Psoas muscle (tissue), 8 donors: ENCODE data around the gene NR5A1. TPM values are rescaled to one million over a fixed set of nuclear protein-coding genes. Genes with fewer than 3 reads are reported as not detected.

Experiments
- ATAC-seq, 4 donors: fragments of 200-7000 bp; cut with Tn5 transposase; one replicate each; pipeline ENCODE4 v1.9.1; 2020; ENCODE audit warnings: moderate library complexity in 3 of 4, mild to moderate bottlenecking in 2 of 4
- DNase-seq, 2 donors: peaks; one replicate each; pipeline ENCODE4 v3.0.0-alpha.2; 2020
- H3K27ac ChIP-seq: fragments of 200-600 bp; one replicate; pipeline ENCODE4 v1.8.0; 2022
- H3K27me3 ChIP-seq, 3 donors: fragments of 200-600 bp in 1 of 3; one replicate each; pipeline versions ENCODE4 v1.6.1 to v1.8.0; 2013 to 2022; ENCODE audit warnings: low read length in 2 of 3, mild to moderate bottlenecking in 2 of 3, moderate library complexity in 1 of 3; ENCODE audit not compliant: insufficient read depth in 3 of 3
- H3K36me3 ChIP-seq, 2 donors: fragments of 200-600 bp in 1 of 2; one replicate each; pipeline versions ENCODE4 v1.6.1 to v1.8.0; 2013 to 2022; ENCODE audit warnings: low read depth in 1 of 2, mild to moderate bottlenecking in 1 of 2, moderate library complexity in 1 of 2; ENCODE audit not compliant: insufficient read depth in 1 of 2
- H3K4me1 ChIP-seq: fragments of 200-600 bp; one replicate; pipeline ENCODE4 v1.8.0; 2022
- H3K4me3 ChIP-seq: fragments of 200-600 bp; one replicate; pipeline ENCODE4 v1.8.0; 2022; ENCODE audit warnings: mild to moderate bottlenecking
- H3K9me3 ChIP-seq: fragments of 200-600 bp; one replicate; pipeline ENCODE4 v1.8.0; 2022
- CTCF ChIP-seq: fragments of 200-600 bp; IDR thresholded peaks from one replicate; pipeline ENCODE4 v1.8.0; 2022; ENCODE audit warnings: antibody characterized with exemption
- WGBS, 3 donors: extraction: QIAGEN DNeasy Blood & Tissue Kit; methylation state at CpG; one replicate each; pipeline versions ENCODE4 v1.1.6 to v1.1.7; 2013; 5-methylcytosine and 5-hydroxymethylcytosine counted together
- intact Hi-C, 2 donors: fragments of 100-400 bp; cut with DNase I; formaldehyde crosslinking; loops; one replicate each; pipeline versions ENCODE4 v1.11.0 to v1.14.2; 2022
- polyA plus RNA-seq, 3 donors: library from polyadenylated mRNA; stranded (reverse); fragments of 200-250 nt; gene quantifications; one replicate each; pipeline ENCODE4 v1.2.3, GENCODE V29; 2013
- total RNA-seq, 4 donors: library from RNA; stranded (reverse); fragmentation: NEBNext Ultra II Directional in 2 of 4; extraction: Animal tissue kit (Norgen Biotek cat#: 25700) in 2 of 4; gene quantifications; one replicate each; pipeline versions ENCODE4 v1.2.1 to v1.2.4, GENCODE V29; 2021 to 2023
- donor health status: healthy with polysubstance abuse.
- donor health status: DM: no; HTN: no; CAD: no; lungs with moderate emphysema.
- donor health status: Bipolar disorder and iron deficiency.
- donor health status: healthy.
- donor health status: DM: yes; HTN: yes; CAD: no.
- donor health status: DM: no; HTN: no; CAD: no.
- donor health status: DM: no; HTN: no; CAD: no.
- donor health status: DM: yes; HTN: yes; CAD: no.

The NR5A1 gene
- total and polyA plus RNA-seq, 7 donors, result 0.01 to 0.75 (median 0.35) TPM; not detected in 3

GRCh38 chr9:124457079-124457886, 49.9 kb downstream of the NR5A1 start:
- WGBS, 3 donors, result 85 to 89% (median 86%) methylated on average over 18 of the region's 18 CpGs
- no peaks in the 10 kb centered on the region for H3K9me3 ChIP-seq
- intact Hi-C loops, result no loop called here
- H3K27ac ChIP-seq, result no peak overlapping the region
- no peak for ATAC-seq
- TF ChIP-seq CTCF, result no peak
- H3K36me3 ChIP-seq, result no peaks in the 10 kb centered on the region
- H3K27me3 ChIP-seq, result peaks cover 0 to 21% (median 9%) of the 10 kb centered on the region in 3 donors
- no peak overlapping the region for H3K4me3 ChIP-seq
- no peak for DNase-seq
- H3K4me1 ChIP-seq, result no peaks in the 10 kb centered on the region

- Histone ChIP-seq H3K4me3 (no peak overlapping the region), H3K27me3 (peaks cover 0 to 29% (median 11%) of the 10 kb centered on the region in 3 donors), H3K9me3 (no peaks in the 10 kb centered on the region), H3K27ac (no peak overlapping the region), H3K36me3 (no peaks in the 10 kb centered on the region), H3K4me1 (no peaks in the 10 kb centered on the region)
- no peak for ATAC-seq
- no peak for DNase-seq
- intact Hi-C loops, result no loop called here
- WGBS, 3 donors, result 69 to 75% (median 72%) methylated on average over 15 of the region's 15 CpGs
- TF ChIP-seq CTCF, result no peak
These were observed 50.7 kb downstream of the NR5A1 start for GRCh38 chr9:124456341-124457078.

DNA sequence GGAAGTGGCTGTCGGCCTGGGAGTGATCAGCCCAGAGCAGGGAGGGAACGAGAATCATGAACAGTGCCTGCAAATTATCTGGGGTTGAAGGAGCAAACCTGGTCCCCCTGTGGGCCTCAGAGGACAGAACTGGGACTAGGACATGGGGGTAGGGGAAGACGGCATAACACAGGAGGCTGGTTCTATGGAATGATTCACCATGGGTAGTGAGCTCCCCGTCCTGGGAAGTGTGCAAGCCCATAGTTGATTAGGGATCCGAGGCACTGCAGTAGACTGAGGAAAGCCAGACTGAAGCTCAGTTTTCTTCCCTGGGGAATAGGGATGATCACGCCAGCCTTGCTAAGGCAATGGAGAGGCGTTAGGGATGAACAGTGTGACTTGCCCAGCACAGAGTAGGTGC, 51.4 kb downstream of the NR5A1 start:
- Histone ChIP-seq H3K27me3 (peaks cover 0 to 35% (median 16%) of the 10 kb centered on the region in 3 donors), H3K9me3 (no peaks in the 10 kb centered on the region), H3K36me3 (no peaks in the 10 kb centered on the region), H3K27ac (no peak overlapping the region), H3K4me3 (no peak overlapping the region), H3K4me1 (no peaks in the 10 kb centered on the region)
- TF ChIP-seq CTCF, result no peak
- 72 to 83% (median 79%) methylated on average over 7 of the region's 7 CpGs for WGBS, 3 donors
- no peak for ATAC-seq
- intact Hi-C loops, result no loop called here
- no peak for DNase-seq

DNA sequence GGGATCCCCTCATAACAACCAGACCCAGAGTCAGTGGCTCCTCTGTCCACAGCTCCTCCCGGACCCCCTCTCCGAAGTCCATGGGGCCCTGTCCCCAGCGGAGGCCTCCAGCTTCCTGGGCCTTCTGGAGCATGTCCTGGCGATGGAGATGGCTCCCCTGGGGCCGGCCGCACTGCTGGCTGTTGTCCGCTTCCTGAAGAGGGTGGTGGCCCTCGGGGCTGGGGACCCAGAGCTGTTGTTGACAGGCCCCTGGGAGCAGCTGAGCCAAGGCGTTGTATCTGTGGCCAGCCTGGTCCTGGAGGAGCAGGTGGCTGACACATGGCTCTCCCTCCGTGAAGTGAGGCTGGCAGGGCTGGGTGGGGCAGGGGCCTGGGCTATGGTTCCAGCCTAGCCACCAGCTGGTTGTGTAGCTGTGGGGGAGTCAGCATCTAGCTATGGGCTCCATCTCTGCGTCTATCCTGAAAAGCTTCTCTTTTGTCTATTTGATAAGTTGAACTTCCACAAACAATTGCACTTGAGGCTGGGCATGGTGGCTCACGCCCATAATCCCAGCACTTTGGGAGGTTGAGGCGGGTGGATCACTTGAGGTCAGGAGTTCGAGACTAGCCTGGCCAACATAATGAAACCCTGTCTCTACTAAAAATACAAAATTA, 52.3 kb downstream of the NR5A1 start:
- H3K4me1 ChIP-seq, result no peaks in the 10 kb centered on the region
- H3K4me3 ChIP-seq, result no peak overlapping the region
- TF ChIP-seq CTCF, result no peak
- no peak overlapping the region for H3K27ac ChIP-seq
- intact Hi-C loops, result no loop called here
- ATAC-seq (no peak), DNase-seq (no peak)
- H3K9me3 ChIP-seq, result no peaks in the 10 kb centered on the region
- WGBS, 3 donors, result 75 to 79% (median 76%) methylated on average over 14 of the region's 14 CpGs
- no peaks in the 10 kb centered on the region for H3K36me3 ChIP-seq
- peaks cover 0 to 44% (median 20%) of the 10 kb centered on the region in 3 donors for H3K27me3 ChIP-seq
